ENCODE measurements around the gene DHRS7B. TPM values are rescaled to one million over a fixed set of nuclear protein-coding genes. Genes with fewer than 3 reads are reported as not detected.

Gene DHRS7B
- total and polyA plus RNA-seq, 2 of the 13 experiments (the other 11 are each of a cell fraction or from before 2014, with no cell fraction given): 20.0 to 35.8 TPM

- CTCF ChIA-PET (ENCODE audit: low intra/inter-chr PET ratio, low total read pairs): no interaction called here
- no peaks in the 10 kb centered on the region for H3K9me3 ChIP-seq (ENCODE audit: low read length)
- peaks cover 2 to 15% of the 10 kb centered on the region in 2 experiments; a peak in 4 of 5 replicates for H3K36me3 ChIP-seq (replicated peaks in 1 of 2; ENCODE audit: control insufficient read depth in 1 of 2, insufficient read depth in 2 of 2, low read length in 2 of 2)
- DNase-seq (ENCODE audit: low spot score) (no peak), FAIRE-seq (peak; percentile 43), ATAC-seq (no peak)
- intact Hi-C loops (cut with micrococcal nuclease; ENCODE audit: unreplicated experiment) (no loop called here), in situ Hi-C loops (cut with HindIII; ENCODE audit: extremely low pct_ligation_motif_present, low pct_unique_long_range_greater_than_20kb) (no loop called here)
- H3K9ac ChIP-seq (ENCODE audit: insufficient read depth, low read depth, low read length): no peak overlapping the region
- peaks cover 24% of the 10 kb centered on the region for H3K79me2 ChIP-seq (ENCODE audit: insufficient read depth, low read length)
- no peaks in the 10 kb centered on the region; a peak in 1 of 5 replicates for H3K27me3 ChIP-seq (ENCODE audit: control insufficient read depth in 1 of 2, insufficient read depth in 2 of 2, low read length in 2 of 2)
- no peak overlapping the region for H2AFZ ChIP-seq (ENCODE audit: low read length)
- POLR2A ChIA-PET: no interaction called here
- H3K4me3 ChIP-seq (replicated peaks in 1 of 3; ENCODE audit: insufficient read depth in 1 of 3, low read depth in 2 of 3, low read length in 3 of 3): no peak overlapping the region
- H4K20me1 ChIP-seq (ENCODE audit: insufficient read depth, low read length): peaks cover 1% of the 10 kb centered on the region; the same call in 1 of the 2 replicates
- H3K4me2 ChIP-seq (ENCODE audit: low read depth, low read length): no peak overlapping the region
- WGBS (ENCODE audit: low lambda C conversion rate): 78% methylated on average over 2 of the region's 3 CpGs
- H3K4me1 ChIP-seq (ENCODE audit: insufficient read depth, low read length): peaks cover 33% of the 10 kb centered on the region
- no peak overlapping the region for H3K27ac ChIP-seq (ENCODE audit: extremely low read length, insufficient read depth, low read length)
- BruUV-seq (replicated peaks): no TSS peak
- TF ChIP-seq HCFC1 (IDR thresholded peaks at IDR 0.05; ENCODE audit: low read depth, low read length) (peak; percentile 38; the same call in 1 of the 2 replicates), DDIT3 (CRISPR knock-in tag; IDR thresholded peaks at IDR 0.05) (no peak), HNF4A (CRISPR knock-in tag; IDR thresholded peaks at IDR 0.05) (no peak), ZNF672 (CRISPR knock-in tag; IDR thresholded peaks at IDR 0.05) (no peak), RBAK (CRISPR knock-in tag; IDR thresholded peaks at IDR 0.05) (no peak), GFI1 (CRISPR knock-in tag; IDR thresholded peaks at IDR 0.05; ENCODE audit: borderline replicate concordance) (no peak), ZNF83 (CRISPR knock-in tag; IDR thresholded peaks at IDR 0.05; ENCODE audit: borderline replicate concordance) (no peak), BRD4 (CRISPR knock-in tag; IDR thresholded peaks at IDR 0.05) (no peak), CERS6 (CRISPR knock-in tag; IDR thresholded peaks at IDR 0.05) (no peak), THAP11 (CRISPR knock-in tag; IDR thresholded peaks at IDR 0.05) (peak; percentile 93), TSC22D2 (CRISPR knock-in tag; IDR thresholded peaks at IDR 0.05; ENCODE audit: borderline replicate concordance) (no peak), YEATS4 (CRISPR knock-in tag; IDR thresholded peaks at IDR 0.05; ENCODE audit: borderline replicate concordance) (no peak), ZNF607 (CRISPR knock-in tag; IDR thresholded peaks at IDR 0.05; ENCODE audit: borderline replicate concordance) (no peak), FOSL2 (CRISPR knock-in tag; IDR thresholded peaks at IDR 0.05) (peak; percentile 44), MXI1 (IDR thresholded peaks at IDR 0.05; ENCODE audit: borderline replicate concordance, low read depth, low read length) (no peak), ZBTB46 (CRISPR knock-in tag; IDR thresholded peaks at IDR 0.05; ENCODE audit: borderline replicate concordance) (no peak), POLR2G (IDR thresholded peaks at IDR 0.05; ENCODE audit: low read depth, low read length) (no peak), CTCF (CRISPR knock-in tag; IDR thresholded peaks at IDR 0.05) (0 out of 2 replicates have a peak, but pooled peaks have one; percentile 6), TIGD3 (CRISPR knock-in tag; IDR thresholded peaks at IDR 0.05; ENCODE audit: borderline replicate concordance) (no peak), TRIM24 (CRISPR knock-in tag; IDR thresholded peaks at IDR 0.05) (no peak), SUZ12 (IDR thresholded peaks at IDR 0.05; ENCODE audit: low read depth, low read length) (peak; percentile 26; the same call in 1 of the 2 replicates)
These were observed 91.3 kb downstream of the DHRS7B start for GRCh38 chr17:21218101-21218500.
